NCI-H446 treated with DMSO at 0.1 percent for 48 hours (cell line): ENCODE results near the gene C10orf120.

Experiments
- DNase-seq: peaks from one replicate; lab custom pipeline; 2025; lab: John Stamatoyannopoulos, UW

The C10orf120 gene

DNA sequence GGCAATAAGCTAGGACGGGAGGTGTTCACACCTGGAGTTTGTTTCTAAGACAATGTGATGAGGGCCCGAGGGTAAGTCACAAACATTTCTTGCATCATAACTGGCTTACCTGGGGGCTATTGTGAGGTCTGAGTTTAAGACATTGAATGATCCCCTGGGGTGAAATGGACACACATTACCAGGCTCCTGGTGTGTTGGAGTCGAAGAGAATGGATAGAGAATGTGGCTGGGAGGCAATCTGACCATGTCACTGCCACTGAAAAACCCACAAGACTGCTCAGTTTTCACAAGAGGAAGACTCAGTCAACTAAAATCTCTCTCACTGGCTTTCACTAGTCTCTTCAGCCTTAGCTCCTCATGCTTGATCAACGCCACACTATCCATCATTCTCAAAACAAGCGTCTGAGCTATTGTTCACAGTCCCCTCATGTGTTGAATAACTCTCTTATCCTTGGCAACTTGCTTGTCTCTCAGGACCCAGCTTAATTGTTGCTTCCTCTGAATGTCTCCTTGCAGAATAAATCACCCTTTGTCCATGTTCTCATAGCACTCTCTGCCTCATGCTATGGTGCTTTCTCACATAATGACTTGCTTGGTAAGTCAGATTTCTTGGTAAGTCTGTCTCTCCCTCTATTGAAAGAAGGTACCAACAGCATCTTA is at the start of gene C10orf120:
C10orf120 (minus strand) TSS at position 51 of the 660 bp plus-strand sequence. CDS start 56 bp downstream, outside the sequence.
- DNase-seq, result no peak

DNA sequence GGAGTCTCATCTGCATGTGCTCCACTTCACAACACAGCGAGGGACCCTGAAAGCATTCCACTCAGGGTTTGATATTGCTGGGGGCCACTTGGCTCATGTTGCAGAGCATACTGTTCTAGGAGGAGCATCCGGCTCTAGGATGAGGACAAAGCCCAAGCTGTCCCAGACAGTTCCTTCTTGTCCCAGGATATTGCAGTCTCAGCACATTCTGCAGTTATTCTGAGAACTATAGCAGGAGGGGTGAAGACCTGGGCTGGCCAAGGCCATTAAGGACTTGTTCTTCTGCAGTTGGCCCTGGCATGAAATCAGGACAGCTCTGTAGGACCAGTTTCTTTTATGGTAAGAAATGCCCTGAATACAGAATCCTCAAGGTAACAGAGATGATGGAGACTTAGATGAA is 48.9 kb upstream of the C10orf120 start:
- DNase-seq, result no peak

DNA sequence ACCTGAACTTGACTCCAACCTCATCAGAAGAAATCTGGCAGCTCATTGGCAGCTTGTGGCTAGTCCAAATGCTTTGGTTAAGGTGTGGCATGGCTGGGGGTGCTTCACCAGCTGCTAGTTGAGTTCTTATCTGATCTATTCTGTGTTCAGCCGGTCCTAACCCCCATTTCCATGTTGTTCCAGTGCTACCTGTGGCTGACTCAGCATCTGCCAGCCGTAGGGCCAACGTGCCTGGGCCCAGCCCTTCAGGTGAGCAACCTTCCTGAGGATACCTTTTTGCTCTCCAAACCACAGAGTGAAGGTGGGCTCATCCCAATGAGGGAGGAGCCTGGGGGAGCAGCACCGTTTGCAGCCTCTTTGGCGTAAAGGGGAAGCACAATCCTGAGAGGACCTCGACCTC is 46.8 kb upstream of the C10orf120 start:
- DNase-seq, result no peak

DNA sequence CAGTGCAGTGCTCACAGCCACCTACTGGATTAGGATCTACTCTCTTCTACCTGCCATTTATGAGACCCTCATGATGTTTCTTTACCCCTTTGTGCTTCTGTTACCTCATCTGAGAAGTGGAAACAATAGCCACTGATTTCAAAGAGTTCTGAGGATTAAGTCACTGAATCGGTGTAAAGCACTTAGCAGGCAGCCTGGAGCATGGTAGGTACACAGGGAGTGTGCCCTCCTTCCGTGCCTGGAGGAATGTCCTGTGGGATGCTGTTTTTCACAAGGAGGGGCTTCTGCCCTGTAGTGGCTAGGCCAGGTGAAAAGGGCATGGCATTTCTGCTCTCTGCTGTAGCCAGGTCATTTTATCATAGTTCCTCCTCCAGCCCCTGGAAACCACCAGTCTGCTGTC is 44.6 kb upstream of the C10orf120 start:
- DNase-seq, result no peak

DNA sequence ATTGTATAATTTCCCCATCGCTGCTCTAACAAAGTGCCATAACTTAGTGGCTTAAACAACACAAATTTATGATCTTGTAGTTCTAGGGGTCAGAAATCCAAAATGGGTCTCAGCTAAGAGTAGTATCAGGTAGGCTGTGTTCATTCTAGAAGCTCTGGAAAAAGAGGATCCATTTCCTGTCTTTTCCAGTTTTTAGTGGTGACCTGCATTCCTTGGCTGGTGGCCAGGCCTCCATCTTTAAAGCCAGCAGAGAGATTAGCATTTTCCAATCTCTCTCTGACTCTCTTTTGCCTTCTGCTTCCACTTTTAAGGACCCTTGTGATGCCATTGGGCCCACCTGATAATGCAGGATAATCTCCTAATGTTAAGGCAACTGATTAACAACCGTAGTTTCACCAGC is 41.0 kb upstream of the C10orf120 start:
- no peak for DNase-seq

DNA sequence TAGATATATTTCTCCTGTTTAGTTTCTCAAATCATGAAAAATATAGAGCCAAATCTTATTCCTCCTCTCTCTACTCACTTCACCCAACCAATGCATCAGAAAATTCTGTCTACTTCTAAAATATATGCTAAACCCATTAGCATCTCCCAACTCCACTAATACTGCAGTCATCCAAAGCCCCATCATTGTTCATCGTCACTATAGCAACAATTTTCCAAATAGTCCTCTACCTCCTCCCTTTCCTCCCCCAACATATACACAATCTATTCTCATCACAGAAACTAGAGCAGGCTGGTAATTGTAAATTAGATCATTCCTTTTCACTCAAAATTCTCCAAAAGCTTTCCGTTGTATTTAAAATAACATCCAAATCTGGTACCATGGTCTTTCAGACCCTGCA is 38.4 kb upstream of the C10orf120 start:
- DNase-seq, result no peak

DNA sequence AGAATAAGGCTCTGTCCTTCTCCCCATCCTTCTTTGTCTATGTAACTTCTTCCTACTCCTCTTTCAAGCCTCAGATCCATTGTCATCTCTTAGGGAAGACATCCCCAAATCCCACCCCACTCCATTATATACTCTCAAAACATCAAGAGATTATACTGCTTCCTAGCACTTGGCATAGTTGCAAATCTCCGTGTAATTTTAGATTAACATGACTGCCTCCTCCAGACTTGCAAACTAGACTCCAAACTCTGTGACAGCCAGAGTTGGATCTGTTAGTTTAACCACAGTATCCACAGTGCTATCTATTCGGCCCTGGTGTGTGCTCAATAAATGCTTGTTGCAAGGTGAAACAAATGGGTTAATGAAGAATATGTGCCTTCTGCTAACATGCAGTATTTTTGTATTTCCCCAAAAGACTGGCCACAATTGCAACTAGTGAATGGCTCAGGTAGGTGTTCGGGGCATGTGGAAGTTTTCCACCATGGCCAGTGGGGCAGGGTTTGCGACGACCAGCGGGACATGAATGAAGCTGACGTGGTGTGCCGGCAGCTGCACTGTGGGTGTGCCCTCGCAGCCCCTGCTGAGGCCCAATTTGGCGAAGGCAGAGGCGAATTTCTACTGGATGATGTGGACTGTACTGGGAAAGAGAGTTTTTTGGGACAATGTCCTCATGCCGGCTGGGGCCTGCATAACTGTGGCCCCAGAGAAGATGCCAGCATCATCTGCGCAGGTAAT is 34.5 kb upstream of the C10orf120 start:
- DNase-seq, result no peak

DNA sequence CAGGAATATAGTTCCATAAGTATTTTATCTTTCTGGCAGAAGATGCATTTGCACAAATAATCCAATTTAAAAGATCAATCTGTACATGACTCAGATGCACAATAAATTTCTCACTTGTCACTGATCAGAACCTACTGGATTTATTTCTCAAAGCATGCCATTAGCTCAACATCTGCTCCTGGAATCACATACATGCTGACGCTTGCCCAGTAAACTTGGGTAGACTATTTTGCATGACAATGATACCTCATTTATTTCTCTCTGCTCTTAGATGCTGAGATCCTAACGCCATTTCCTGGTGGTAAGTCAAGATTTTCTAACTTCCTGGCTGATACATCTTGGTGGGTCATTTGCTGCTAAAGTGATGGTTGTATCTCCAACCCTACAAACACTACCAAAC is 33.8 kb upstream of the C10orf120 start:
- DNase-seq, result no peak

DNA sequence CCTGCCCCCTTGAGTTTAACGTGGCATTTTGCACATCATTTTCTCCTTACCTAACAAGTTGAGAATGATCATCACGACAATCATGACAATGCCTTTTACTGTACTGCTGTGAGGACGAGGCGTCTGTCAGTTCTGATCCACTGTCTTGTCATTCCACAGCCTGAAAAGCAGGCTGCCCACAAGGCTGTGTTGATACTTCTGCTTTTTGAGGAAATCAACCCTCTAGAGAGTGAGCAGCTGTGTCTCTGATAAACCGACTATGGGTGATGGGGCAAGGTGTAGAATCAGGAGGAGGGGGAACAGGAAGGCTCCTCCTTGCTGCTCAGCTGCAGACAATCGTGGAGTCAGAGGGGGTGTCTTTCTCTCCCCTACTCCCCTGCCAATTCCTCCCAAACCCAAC is 30.6 kb upstream of the C10orf120 start:
- no peak for DNase-seq

DNA sequence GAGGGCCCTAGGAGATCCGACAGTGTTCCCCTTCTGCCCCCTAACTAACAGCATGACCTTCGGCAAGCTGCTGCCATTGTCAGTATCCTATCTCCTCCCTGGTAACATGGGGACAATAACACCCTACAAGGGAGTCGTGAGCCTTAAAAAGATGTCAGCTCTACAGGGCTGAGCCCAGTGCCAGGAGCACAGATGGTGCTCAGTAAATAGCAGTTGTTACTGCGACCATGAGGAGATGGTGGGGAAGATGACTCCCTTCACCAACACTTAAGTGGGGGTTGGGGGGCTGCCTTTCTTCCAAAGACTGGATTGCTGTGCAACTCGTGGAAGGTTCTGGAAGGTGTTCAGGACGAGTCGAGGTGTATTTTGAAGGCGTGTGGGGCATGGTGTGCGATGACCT is 29.5 kb upstream of the C10orf120 start:
- no peak for DNase-seq

DNA sequence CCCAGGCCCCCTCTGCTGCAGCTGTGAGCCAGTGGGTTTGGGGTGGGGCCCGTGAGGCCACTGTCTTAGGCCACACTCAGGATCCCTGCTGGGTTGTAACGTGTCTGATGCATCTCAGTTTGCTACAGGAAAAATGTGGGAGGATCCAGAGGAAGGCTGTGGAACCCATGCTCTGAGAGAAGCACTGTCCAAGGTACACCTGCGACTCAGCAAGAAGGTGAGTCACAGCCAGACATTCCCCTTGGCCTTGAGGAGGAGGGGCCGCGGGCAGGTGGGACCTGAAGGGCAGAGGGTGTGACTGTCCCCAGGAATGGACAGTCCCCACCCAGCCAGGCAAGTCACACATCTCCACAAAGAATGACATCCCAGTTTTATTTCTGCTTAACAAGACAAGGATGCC is 27.8 kb upstream of the C10orf120 start:
- no peak for DNase-seq

DNA sequence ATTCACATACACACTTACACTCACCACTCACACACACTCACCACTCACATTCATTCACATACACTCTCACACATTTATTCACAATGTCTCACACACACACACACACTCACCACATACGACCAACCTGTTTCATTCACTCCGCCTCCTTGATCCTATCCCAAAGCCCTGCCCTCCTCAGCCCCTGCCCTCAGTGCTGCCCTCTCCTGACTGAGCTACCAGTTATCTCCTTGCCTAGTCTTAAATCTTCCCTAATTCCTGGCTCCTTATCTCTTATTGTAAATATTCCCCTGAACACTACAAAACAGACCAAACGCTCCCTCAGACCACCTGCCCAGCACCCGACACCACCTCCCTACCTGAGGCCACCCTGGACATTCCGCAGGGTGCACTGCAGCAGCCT is 26.1 kb upstream of the C10orf120 start:
- no peak for DNase-seq

DNA sequence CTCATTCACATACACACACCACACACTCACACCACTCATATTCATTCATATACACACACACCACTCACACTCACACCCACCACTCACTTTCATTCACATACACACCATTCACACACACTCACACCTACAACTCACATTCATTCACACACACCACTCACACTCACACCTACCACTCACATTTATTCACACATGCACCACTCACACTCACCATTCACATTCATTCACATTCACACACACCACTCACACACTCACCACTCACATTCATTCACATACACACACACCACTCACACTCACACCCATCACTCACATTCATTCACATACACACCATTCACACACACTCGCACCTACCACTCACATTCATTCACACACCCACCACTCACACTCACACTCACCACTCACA is 25.4 kb upstream of the C10orf120 start:
- no peak for DNase-seq

DNA sequence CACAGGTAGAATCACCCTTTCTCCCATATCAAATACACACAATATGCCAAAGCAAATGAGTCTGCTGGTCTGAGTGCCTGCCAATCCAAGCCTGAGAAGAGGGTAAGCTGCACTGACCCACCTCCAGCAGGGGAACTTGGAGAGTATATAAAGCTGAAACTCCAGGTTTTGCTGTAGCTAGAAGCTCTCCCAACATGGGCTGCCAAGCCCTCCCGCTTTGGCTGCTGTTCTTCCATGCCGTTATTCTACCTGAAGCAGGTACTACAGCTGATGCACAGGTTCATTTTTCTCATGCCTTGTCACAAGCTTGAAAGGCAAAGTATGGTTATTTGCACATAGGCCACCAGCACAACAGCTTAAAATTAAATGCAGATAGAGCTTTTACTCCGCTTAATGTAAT is 21.5 kb upstream of the C10orf120 start:
- DNase-seq, result no peak

DNA sequence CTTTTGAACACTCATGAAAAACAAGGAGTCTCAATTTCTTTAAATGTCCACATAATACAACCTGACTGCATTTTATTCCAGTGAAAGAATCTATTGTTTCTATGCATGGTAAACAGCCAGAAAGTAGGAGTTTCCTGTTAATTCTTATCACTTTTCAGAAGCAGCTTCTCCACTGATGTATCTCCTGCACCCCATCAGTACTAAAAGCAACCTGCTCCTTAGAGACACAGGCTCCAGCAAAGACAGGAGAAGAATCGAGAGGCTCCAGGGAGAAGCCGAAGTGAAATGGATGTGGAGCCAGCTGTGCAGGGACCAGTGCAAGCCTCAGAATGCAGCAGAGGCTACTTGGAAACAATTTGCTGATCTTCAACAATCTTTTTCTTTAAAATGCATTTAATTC is 16.4 kb upstream of the C10orf120 start:
- no peak for DNase-seq

DNA sequence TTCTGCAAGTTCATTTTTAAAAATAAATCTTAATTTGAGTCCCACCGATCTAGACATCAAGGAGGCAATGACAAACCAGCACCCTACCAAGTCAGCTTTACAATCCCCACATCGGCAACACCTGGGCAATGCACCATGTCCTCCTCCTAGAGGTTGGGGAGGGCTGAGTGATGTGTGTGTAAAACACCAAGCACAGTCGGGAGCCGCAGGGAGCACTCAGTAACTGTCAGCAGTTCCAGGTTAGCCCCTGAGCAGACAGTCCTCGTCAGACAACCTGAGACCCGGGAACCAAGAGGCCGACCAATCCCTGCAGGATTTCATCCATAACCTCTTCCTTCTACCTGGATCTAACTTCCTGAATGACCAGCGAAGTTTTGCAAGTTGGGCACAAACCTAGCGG is 15.9 kb upstream of the C10orf120 start:
- no peak for DNase-seq

DNA sequence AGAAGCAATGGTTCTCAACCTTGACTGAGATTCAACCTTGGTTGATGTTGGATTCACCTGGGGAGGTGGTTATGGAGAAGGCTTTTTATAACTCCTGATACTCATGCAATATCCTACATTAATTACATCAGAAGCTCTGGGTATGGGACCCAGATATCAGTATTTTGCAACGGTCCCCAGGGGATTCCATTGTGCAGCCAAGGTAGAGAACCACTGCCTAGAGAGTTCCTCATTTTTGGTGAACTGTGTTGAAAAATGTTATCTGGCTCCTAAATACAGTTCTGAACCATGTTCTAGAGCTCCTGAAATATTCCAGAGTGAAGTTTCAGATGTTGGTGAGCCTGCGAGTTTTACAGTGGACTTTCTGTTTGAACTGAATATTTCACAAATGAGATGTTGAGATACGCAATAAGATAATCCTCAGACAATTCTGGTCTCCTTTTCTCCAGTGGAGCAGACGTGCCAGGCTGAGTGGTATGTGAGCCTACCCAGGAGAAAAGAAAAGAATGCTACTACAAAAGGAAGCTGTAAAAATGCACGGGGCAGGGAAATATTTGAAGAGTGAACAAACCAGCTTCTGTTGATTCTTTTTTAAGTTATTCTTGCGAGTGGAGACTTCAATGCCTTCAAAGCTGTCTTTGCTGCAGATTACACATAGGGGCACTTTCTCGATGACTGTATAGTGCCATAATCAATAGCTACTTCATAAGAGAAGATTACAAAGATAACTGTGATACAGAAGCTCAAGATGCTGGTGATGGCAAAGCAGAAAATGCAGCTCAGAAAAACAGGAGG is 13.6 kb upstream of the C10orf120 start:
- no peak for DNase-seq

DNA sequence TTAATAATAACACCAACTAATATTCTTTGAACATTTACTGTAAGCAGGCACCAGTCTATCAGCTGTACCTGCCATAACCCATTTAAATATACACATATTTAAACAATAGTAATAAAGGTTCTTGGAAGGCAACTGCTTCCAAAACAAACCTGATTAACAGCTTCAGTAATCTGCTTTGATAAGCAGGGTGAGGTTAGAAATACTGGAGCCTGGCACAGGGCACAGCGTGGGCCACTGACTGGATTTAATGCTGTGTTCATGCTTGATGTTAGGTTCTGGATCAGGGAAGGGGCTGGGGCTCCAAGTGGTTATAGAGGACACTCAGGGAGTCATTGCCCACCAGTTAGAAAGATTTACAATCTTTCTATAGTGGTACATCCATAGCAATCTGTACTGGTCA is 10.9 kb upstream of the C10orf120 start:
- DNase-seq, result no peak

DNA sequence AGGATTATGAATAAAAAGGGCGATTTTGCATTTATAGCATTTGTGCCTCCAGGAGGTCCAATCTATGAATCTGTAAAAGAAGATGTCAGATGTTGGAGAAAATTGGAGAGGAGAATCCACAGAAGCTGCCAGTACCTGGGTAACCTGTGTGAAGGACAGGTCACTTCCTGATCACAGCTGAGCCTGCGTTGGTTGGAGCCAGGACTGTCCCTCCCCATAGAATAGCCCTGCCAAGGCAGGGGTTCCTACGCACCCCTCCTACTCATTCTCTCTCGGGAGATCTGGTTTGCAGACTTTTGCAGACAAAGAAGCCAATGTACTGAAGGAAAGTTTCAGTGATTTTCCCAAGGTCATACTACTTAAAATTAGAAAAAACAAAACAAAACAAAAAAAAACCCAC is 10.3 kb upstream of the C10orf120 start:
- no peak for DNase-seq

DNA sequence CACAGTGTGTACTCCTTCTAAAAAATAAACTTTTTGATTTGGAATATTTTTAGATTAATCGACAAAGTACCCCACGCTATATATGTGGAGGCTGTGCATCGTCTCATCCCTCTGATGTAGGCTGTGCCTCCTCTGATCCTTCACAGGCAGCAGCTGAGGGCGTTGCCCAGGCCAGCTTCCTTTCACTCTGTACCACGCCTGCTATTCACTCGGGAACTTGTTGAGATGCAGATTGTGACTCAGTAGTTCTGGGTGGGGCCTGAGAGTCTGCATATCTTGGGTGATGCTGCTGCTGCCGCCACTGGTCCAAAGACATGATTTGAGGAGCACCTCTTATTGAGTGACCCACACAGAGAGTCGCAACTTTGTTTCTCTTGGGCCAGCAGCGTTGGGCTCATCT is 7.9 kb upstream of the C10orf120 start:
- DNase-seq, result no peak

DNA sequence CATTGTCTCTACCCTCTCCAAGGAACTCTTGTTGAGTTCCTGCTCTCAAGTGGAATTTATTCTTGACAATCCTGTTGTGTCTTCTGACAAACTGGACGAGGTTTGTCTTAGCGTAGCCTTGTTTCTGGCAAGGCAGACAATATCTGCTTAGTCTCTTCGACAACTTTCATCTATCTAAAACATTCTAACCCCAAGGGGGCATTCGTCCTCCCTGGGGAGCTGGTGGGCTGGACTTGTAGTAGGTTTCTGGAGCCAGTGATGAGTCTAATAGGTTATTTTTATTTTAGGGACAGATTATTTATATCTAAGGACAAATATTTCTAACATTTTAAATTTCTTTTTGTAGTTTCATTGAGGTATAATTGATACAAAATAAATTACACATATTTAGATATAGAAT is 7.3 kb upstream of the C10orf120 start:
- no peak for DNase-seq

DNA sequence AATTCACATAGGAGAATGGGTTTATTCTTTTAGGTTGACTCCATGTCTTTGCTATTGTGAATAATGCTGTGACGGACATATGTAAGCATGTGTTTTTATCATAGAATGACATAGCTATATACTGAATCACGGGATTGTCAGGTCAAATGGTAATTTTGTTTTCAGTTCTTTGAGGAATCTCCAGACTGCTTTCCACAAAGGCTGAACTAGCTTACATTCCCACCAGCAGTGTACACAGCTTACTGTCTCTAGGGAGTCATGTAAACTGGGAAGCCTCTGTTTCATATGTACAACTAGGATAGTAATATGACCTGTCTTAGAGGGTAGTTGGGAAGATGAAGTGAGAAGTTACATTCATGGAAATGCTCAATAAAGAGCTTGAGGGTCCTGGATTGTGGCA is 6.8 kb upstream of the C10orf120 start:
- no peak for DNase-seq
